ENCODE results near the gene CPNE4. TPM values are rescaled to one million over a fixed set of nuclear protein-coding genes. Genes with fewer than 3 reads are reported as not detected.
A peak's percentile ranks its signal among the peaks of the same experiment; 100 is the strongest.

Gene CPNE4
- total RNA-seq: 3.2 TPM

GRCh38 chr3:132034486-132035464 lies at the start of gene CPNE4:
Gene CPNE4 (minus strand): TSS chr3:132035014.
- no peak for TF ChIP-seq POLR2A (IDR thresholded peaks at IDR 0.05)
- no peak for TF ChIP-seq POLR2AphosphoS5 (IDR thresholded peaks at IDR 0.05; ENCODE audit: insufficient read depth in 1 of 2, low read depth in 1 of 2)
- TF ChIP-seq, protein P1, sequence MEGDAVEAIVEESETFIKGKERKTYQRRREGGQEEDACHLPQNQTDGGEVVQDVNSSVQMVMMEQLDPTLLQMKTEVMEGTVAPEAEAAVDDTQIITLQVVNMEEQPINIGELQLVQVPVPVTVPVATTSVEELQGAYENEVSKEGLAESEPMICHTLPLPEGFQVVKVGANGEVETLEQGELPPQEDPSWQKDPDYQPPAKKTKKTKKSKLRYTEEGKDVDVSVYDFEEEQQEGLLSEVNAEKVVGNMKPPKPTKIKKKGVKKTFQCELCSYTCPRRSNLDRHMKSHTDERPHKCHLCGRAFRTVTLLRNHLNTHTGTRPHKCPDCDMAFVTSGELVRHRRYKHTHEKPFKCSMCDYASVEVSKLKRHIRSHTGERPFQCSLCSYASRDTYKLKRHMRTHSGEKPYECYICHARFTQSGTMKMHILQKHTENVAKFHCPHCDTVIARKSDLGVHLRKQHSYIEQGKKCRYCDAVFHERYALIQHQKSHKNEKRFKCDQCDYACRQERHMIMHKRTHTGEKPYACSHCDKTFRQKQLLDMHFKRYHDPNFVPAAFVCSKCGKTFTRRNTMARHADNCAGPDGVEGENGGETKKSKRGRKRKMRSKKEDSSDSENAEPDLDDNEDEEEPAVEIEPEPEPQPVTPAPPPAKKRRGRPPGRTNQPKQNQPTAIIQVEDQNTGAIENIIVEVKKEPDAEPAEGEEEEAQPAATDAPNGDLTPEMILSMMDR (IDR thresholded peaks at IDR 0.05): no peak
- intact Hi-C loops (cut with DNase I): no loop called here
- H3K27me3 ChIP-seq: no peaks in the 10 kb centered on the region
- no peaks in the 10 kb centered on the region for H3K36me3 ChIP-seq
- no peak for DNase-seq (ENCODE audit: extremely low spot score in 2 of 2)
- no peaks in the 10 kb centered on the region for H3K9me3 ChIP-seq
- peak within 1 kb of the TSS in 1 of 2 donors; percentile 11 for H3K4me3 ChIP-seq
- no peak within 1 kb of the TSS for H3K27ac ChIP-seq
- peaks cover 11% of the 10 kb centered on the region for H3K4me1 ChIP-seq

- Histone ChIP-seq H3K9me3 (no peaks in the 10 kb centered on the region), H3K27ac (no peak overlapping the region), H3K27me3 (no peaks in the 10 kb centered on the region), H3K4me3 (no peak overlapping the region), H3K4me1 (no peaks in the 10 kb centered on the region), H3K36me3 (no peaks in the 10 kb centered on the region)
- TF ChIP-seq POLR2AphosphoS5 (IDR thresholded peaks at IDR 0.05; ENCODE audit: insufficient read depth in 1 of 2, low read depth in 1 of 2) (no peak), POLR2A (IDR thresholded peaks at IDR 0.05) (no peak)
- TF ChIP-seq, protein P1 (IDR thresholded peaks at IDR 0.05): no peak
- intact Hi-C loops (cut with DNase I): no loop called here
- no peak for DNase-seq (ENCODE audit: extremely low spot score in 2 of 2)
Observed at GRCh38 chr3:132083583-132084279, 48.9 kb upstream of the CPNE4 start.

- DNase-seq (ENCODE audit: extremely low spot score in 2 of 2): no peak
- intact Hi-C loops (cut with DNase I): no loop called here
- TF ChIP-seq POLR2AphosphoS5 (IDR thresholded peaks at IDR 0.05; ENCODE audit: insufficient read depth in 1 of 2, low read depth in 1 of 2): no peak
- TF ChIP-seq POLR2A (IDR thresholded peaks at IDR 0.05): no peak
Observed at GRCh38 chr3:132083159-132083558, 48.3 kb upstream of the CPNE4 start.

DNA sequence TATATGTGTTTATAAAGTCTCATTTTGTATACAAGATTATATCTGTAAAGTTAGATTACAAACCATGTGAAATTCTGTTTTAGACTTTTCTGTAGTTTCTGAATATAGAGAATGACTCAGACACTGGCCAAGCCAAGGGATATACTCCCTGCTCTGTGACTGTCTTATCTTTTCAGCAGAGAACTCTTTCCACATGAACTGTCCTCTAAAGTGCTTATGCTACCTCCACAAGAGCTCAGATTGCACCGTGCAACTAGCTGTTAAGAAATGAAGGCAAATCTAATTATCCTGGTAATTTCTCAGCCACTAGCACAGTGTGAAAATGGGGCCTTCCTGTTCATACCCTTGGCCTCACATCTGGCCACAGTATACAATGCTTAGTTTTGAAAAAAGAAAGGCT lies 44.3 kb upstream of the CPNE4 start:
- Histone ChIP-seq H3K36me3 (no peaks in the 10 kb centered on the region), H3K9me3 (no peaks in the 10 kb centered on the region), H3K4me1 (no peaks in the 10 kb centered on the region), H3K27me3 (no peaks in the 10 kb centered on the region), H3K4me3 (no peak overlapping the region), H3K27ac (no peak overlapping the region)
- TF ChIP-seq POLR2A (IDR thresholded peaks at IDR 0.05) (no peak), POLR2AphosphoS5 (IDR thresholded peaks at IDR 0.05; ENCODE audit: insufficient read depth in 1 of 2, low read depth in 1 of 2) (no peak)
- TF ChIP-seq, protein P1 (IDR thresholded peaks at IDR 0.05): no peak
- no peak for DNase-seq (ENCODE audit: extremely low spot score in 2 of 2)
- intact Hi-C loops (cut with DNase I): no loop called here

More at GRCh38 chr3:132083159-132083558, 48.3 kb upstream of the CPNE4 start:
- H3K27me3 ChIP-seq: no peaks in the 10 kb centered on the region
- H3K27ac ChIP-seq: no peak overlapping the region
- H3K4me3 ChIP-seq: no peak overlapping the region
- no peaks in the 10 kb centered on the region for H3K4me1 ChIP-seq
- no peaks in the 10 kb centered on the region for H3K9me3 ChIP-seq
- H3K36me3 ChIP-seq: no peaks in the 10 kb centered on the region

GRCh38 chr3:132073771-132074170 lies 39.0 kb upstream of the CPNE4 start:
- TF ChIP-seq, protein P1 (IDR thresholded peaks at IDR 0.05): no peak
- DNase-seq (ENCODE audit: extremely low spot score in 2 of 2): no peak
- H3K9me3 ChIP-seq: no peaks in the 10 kb centered on the region
- intact Hi-C loops (cut with DNase I): no loop called here
- H3K27me3 ChIP-seq: no peaks in the 10 kb centered on the region
- no peak overlapping the region for H3K4me3 ChIP-seq
- H3K36me3 ChIP-seq: no peaks in the 10 kb centered on the region
- no peak overlapping the region for H3K27ac ChIP-seq
- no peaks in the 10 kb centered on the region for H3K4me1 ChIP-seq

All from vagina (tissue), 2 donors.